Liver (tissue), 9 donors: ENCODE measurements around the gene PDE10A. TPM values are rescaled to one million over a fixed set of nuclear protein-coding genes. Genes with fewer than 3 reads are reported as not detected.
"Not testable (repeated sequence)": the region's sequence is repeated elsewhere in the genome, so short reads cannot be mapped to it uniquely, and the experiment has no call there.

ENCODE experiments used
- DNase-seq: peaks from one replicate; pipeline ENCODE4 v3.0.0-alpha.2; 2017; ENCODE audit warnings: low spot score
- H3K27ac ChIP-seq, 2 donors: one replicate each; pipeline ENCODE4 v1.7.0; 2013; ENCODE audit warnings: inconsistent platforms in 2 of 2, low read length in 2 of 2, control low read depth in 1 of 2, low read depth in 1 of 2, mild to moderate bottlenecking in 1 of 2
- H3K27me3 ChIP-seq, 4 donors: one replicate each; pipeline versions ENCODE4 v1.6.1 to v1.7.0; 2013; ENCODE audit warnings: low read length in 3 of 4, inconsistent platforms in 1 of 4, mild to moderate bottlenecking in 1 of 4, moderate library complexity in 1 of 4; ENCODE audit not compliant: control insufficient read depth in 4 of 4, insufficient read depth in 4 of 4
- H3K36me3 ChIP-seq, 4 donors: one replicate each; pipeline versions ENCODE4 v1.6.1 to v1.7.0; 2013; ENCODE audit warnings: low read length in 3 of 4, mild to moderate bottlenecking in 3 of 4, low read depth in 1 of 4, moderate library complexity in 1 of 4; ENCODE audit not compliant: control insufficient read depth in 4 of 4, insufficient read depth in 3 of 4
- H3K4me1 ChIP-seq, 4 donors: one replicate each; pipeline versions ENCODE4 v1.6.1 to v1.7.0; 2013; ENCODE audit warnings: low read length in 3 of 4, mild to moderate bottlenecking in 3 of 4, moderate library complexity in 1 of 4; ENCODE audit not compliant: control insufficient read depth in 4 of 4, insufficient read depth in 4 of 4
- H3K4me3 ChIP-seq, 3 donors: one replicate each; pipeline versions ENCODE4 v1.6.1 to v1.7.0; 2013; ENCODE audit warnings: low read length in 3 of 3, control low read depth in 1 of 3, low read depth in 1 of 3, mild to moderate bottlenecking in 1 of 3
- H3K9ac ChIP-seq, 2 donors: one replicate each; pipeline ENCODE4 v1.7.0; 2013; ENCODE audit warnings: low read length in 2 of 2, mild to moderate bottlenecking in 2 of 2, moderate library complexity in 2 of 2, control low read depth in 1 of 2, low read depth in 1 of 2
- H3K9me3 ChIP-seq, 4 donors: one replicate each; pipeline versions ENCODE4 v1.6.1 to v1.7.0; 2013; ENCODE audit warnings: low read length in 3 of 4; ENCODE audit not compliant: control insufficient read depth in 4 of 4
- EGR1 ChIP-seq, 2 donors: IDR thresholded peaks; 2 replicates each; pipeline ENCODE4 v1.6.1; 2016 to 2018; ENCODE audit warnings: antibody characterized with exemption in 2 of 2, low read depth in 2 of 2
- FOXA1 ChIP-seq: IDR thresholded peaks from 2 replicates; pipeline ENCODE4 v1.6.1; 2016; ENCODE audit warnings: antibody characterized with exemption
- FOXA2 ChIP-seq: IDR thresholded peaks from 2 replicates; pipeline ENCODE4 v1.6.1; 2016; ENCODE audit warnings: antibody characterized with exemption
- GABPA ChIP-seq, 2 donors: IDR thresholded peaks in 1 of 2; conservative IDR thresholded peaks in 1 of 2; 2 replicates each; pipeline ENCODE4 v1.6.1; 2016; ENCODE audit warnings: antibody characterized with exemption in 2 of 2, mild to moderate bottlenecking in 1 of 2, moderate library complexity in 1 of 2
- HNF4A ChIP-seq, 2 donors: conservative IDR thresholded peaks; 2 replicates each; pipeline ENCODE4 v1.6.1; 2016; ENCODE audit warnings: antibody characterized with exemption in 2 of 2, mild to moderate bottlenecking in 2 of 2
- HNF4G ChIP-seq: IDR thresholded peaks from 2 replicates; pipeline ENCODE4 v1.6.1; 2016; ENCODE audit warnings: antibody characterized with exemption
- NR2F2 ChIP-seq: IDR thresholded peaks from 2 replicates; pipeline ENCODE4 v1.6.1; 2016; ENCODE audit warnings: antibody characterized with exemption
- RAD21 ChIP-seq, 2 donors: IDR thresholded peaks; 2 replicates each; pipeline ENCODE4 v1.6.1; 2016; ENCODE audit warnings: antibody characterized with exemption in 2 of 2, mild to moderate bottlenecking in 2 of 2
- REST ChIP-seq: IDR thresholded peaks from 2 replicates; pipeline ENCODE4 v1.6.1; 2016; ENCODE audit warnings: antibody characterized with exemption, mild to moderate bottlenecking
- RXRA ChIP-seq, 2 donors: IDR thresholded peaks; 2 replicates each; pipeline ENCODE4 v1.6.1; 2017 to 2018; ENCODE audit warnings: antibody characterized with exemption in 2 of 2, mild to moderate bottlenecking in 1 of 2
- SP1 ChIP-seq: IDR thresholded peaks from 2 replicates; pipeline ENCODE4 v1.6.1; 2018; ENCODE audit warnings: antibody characterized with exemption, mild to moderate bottlenecking
- YY1 ChIP-seq: IDR thresholded peaks from 2 replicates; pipeline ENCODE4 v1.6.1; 2016; ENCODE audit warnings: antibody characterized with exemption, mild to moderate bottlenecking
- WGBS: extraction: QIAGEN DNeasy Blood & Tissue Kit; methylation state at CpG from one replicate; pipeline ENCODE4 v1.1.7; 2013; 5-methylcytosine and 5-hydroxymethylcytosine counted together
- polyA plus RNA-seq, 2 donors: library from polyadenylated mRNA; stranded (reverse) in 1 of 2; unstranded in 1 of 2; fragments of 200-250 nt in 1 of 2; fragments of >200 nt in 1 of 2; fragmentation: Nextera tagmentation in 1 of 2; extraction: Ambion mirVana in 1 of 2; gene quantifications; one replicate each; pipeline versions ENCODE4 v1.2.1 to v1.2.3, GENCODE V29; 2013 to 2015
- total RNA-seq, 2 donors: library from RNA; depleted of rRNA; stranded (reverse); fragments of >200 nt; gene quantifications; one replicate each; pipeline ENCODE4 v1.2.3, GENCODE V29; 2014
- TF ChIP-seq, protein P1 (sequence below): IDR thresholded peaks from 2 replicates; pipeline ENCODE4 v1.6.1; 2016; ENCODE audit warnings: antibody characterized with exemption
- TF ChIP-seq, protein P2 (sequence below): IDR thresholded peaks from 2 replicates; pipeline ENCODE4 v1.6.1; 2016; ENCODE audit warnings: antibody characterized with exemption
- donor health status: healthy.
- donor health status: healthy.
- donor health status: healthy.
- donor health status: healthy.
- donor health status: healthy.

Gene PDE10A
- total and polyA plus RNA-seq, 4 donors: 0.20 to 1.7 (median 0.47) TPM

- Histone ChIP-seq H3K27me3 (no peaks in the 10 kb centered on the region), H3K36me3 (no peaks in the 10 kb centered on the region), H3K4me3 (no peak overlapping the region), H3K4me1 (no peaks in the 10 kb centered on the region), H3K9ac (no peak overlapping the region), H3K9me3 (peaks cover 0 to 4% (median 0%) of the 10 kb centered on the region in 4 donors), H3K27ac (no peak overlapping the region)
- DNase-seq: no peak
- 85% methylated on average over 4 of the region's 4 CpGs for WGBS
- TF ChIP-seq FOXA1: no peak
- TF ChIP-seq NR2F2: no peak
- TF ChIP-seq HNF4G: no peak
Observed at GRCh38 chr6:165469483-165469882, 193.6 kb downstream of the PDE10A start.

DNA sequence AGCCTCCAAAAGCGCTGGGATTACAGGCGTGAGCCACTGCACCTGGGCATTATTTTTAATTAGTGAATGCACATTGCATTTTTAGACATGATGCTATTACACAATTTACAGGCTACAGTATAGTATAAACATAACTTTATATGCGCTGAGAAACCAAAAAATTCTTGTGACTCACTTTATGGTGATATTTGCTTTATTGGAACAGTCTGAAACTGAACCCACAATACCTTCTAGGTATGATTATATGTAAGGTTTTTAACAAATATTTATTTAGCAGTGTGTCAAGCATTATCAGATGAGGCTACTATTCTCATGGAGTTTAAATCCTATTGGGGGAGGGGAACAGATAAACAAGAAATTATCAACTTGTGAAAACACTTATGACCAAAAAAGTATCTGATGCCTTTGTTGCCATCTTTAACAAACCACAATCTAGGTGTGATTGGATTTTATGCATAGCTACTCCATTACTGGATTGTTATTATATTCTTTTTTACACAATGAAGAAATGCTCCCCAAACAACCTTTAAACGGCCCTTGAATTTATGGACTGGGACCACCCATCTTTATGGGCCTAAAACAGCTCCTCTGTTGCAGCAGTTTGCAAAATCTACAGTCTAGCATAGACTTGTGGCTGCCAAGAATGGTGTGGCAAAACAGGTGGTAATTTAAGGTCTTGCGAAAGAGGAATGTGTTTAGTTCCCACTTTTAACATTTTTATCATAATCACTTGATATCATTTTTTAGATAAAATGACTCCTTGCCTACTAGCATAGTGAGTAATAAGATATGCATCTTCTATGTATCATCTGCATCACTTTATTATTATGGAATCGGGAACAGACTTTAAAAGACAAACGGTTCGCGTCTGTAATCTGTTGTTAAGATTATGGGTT is 194.5 kb downstream of the PDE10A start:
- H3K9ac ChIP-seq: no peak overlapping the region
- DNase-seq: no peak
- WGBS: 83% methylated on average over 9 of the region's 9 CpGs
- no peak overlapping the region for H3K27ac ChIP-seq
- no peak overlapping the region for H3K4me3 ChIP-seq
- H3K27me3 ChIP-seq: no peaks in the 10 kb centered on the region
- TF ChIP-seq, protein P1, sequence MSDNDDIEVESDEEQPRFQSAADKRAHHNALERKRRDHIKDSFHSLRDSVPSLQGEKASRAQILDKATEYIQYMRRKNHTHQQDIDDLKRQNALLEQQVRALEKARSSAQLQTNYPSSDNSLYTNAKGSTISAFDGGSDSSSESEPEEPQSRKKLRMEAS: no peak
- no peak for TF ChIP-seq FOXA1
- TF ChIP-seq HNF4G: no peak
- no peak for TF ChIP-seq GABPA (IDR thresholded peaks at IDR 0.05 in 1 of 2, conservative IDR thresholded peaks at IDR 0.05 in 1 of 2)
- TF ChIP-seq NR2F2: no peak
- no peak for TF ChIP-seq YY1
- no peak for TF ChIP-seq FOXA2
- TF ChIP-seq, protein P2, sequence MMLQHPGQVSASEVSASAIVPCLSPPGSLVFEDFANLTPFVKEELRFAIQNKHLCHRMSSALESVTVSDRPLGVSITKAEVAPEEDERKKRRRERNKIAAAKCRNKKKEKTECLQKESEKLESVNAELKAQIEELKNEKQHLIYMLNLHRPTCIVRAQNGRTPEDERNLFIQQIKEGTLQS: no peak
- TF ChIP-seq HNF4A (conservative IDR thresholded peaks at IDR 0.05): no peak
- no peak for TF ChIP-seq SP1
- no peak for TF ChIP-seq RAD21 (IDR thresholded peaks at IDR 0.05)
- TF ChIP-seq REST: no peak
- TF ChIP-seq EGR1 (IDR thresholded peaks at IDR 0.05; ENCODE audit: low read depth in 2 of 2): no peak
- TF ChIP-seq RXRA (IDR thresholded peaks at IDR 0.05): no peak
- no peaks in the 10 kb centered on the region for H3K4me1 ChIP-seq
- H3K9me3 ChIP-seq: peaks cover 0 to 5% (median under 1%) of the 10 kb centered on the region in 4 donors
- H3K36me3 ChIP-seq: no peaks in the 10 kb centered on the region

DNA sequence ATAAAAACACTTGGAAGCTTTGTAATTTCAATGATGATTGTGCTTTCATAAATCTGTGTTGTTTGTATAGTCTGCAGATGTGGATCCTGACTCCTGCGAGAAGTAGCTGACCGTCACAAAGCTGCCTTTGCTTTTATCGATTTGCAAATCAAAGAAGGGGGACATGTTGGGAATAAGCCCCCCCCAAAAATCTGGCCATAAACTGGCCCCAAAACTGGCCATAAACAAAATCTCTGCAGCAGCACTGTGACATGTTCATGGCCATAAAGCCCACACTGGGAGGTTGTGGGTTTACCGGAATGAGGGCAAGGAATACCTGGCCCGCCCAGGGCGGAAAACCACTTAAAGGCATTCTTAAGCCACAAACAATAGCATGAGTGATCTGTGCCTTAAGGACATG is 199.5 kb downstream of the PDE10A start:
- 96% methylated on average over 6 of the region's 6 CpGs for WGBS
- not testable (repeated sequence) for H3K27me3 ChIP-seq, H3K4me3 ChIP-seq, H3K27ac ChIP-seq, H3K4me1 ChIP-seq, H3K9ac ChIP-seq, H3K36me3 ChIP-seq, H3K9me3 ChIP-seq, DNase-seq

GRCh38 chr6:165459605-165460301 is 203.3 kb downstream of the PDE10A start:
- 53% methylated on average over 12 of the region's 12 CpGs for whole genome bisulfite sequencing
- not testable (repeated sequence) for H3K27me3 ChIP-seq, DNase-seq, H3K9me3 ChIP-seq, H3K9ac ChIP-seq, H3K4me3 ChIP-seq, H3K27ac ChIP-seq, H3K4me1 ChIP-seq, H3K36me3 ChIP-seq
